Measurements from ENCODE around the gene IFT88. TPM values are rescaled to one million over a fixed set of nuclear protein-coding genes. Genes with fewer than 3 reads are reported as not detected.

IFT88 gene
- total RNA-seq, 2 donors from 2014 or later = 5.1 to 5.7 TPM

DNA sequence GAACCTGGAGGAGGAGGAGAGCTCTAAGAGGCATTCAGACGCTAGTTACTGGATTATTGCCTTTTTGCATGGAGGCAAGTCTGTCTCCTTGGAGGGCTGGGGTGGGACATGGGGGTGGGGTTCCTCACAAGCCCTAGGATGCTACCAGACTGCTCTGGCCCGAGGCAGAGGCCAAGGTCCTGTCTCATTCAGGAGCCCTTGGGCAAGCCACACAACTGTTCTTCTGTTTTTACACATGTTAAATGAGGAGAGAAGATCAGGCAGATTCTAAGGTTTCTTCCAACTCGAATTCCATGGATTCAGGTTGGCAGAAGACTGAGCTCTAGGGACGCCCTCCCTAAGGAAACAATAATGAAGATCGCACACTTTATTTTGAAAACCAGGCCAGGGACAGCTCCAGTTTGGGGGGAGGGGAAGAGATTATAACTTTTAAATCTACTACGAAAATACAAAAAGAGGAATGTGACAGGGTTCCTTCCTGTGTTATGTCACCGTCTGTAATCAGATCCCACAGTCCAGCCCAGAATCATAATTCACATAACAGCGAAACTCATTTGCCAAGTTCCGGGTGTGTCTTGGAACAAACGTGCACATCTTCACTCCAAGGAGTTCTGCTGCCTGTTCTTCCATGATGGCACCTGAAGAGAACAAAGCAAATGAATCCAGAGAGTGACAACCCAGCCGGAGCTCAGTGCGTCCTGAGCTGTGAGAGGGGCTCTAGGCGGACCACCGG, 161.8 kb downstream of the IFT88 start:
- Histone ChIP-seq H3K27ac (no peak overlapping the region), H3K4me3 (no peak overlapping the region), H3K27me3 (no peaks in the 10 kb centered on the region), H3K36me3 (peaks cover 12% of the 10 kb centered on the region), H3K4me1 (no peaks in the 10 kb centered on the region), H3K9me3 (no peaks in the 10 kb centered on the region)
- DNase-seq (ENCODE audit: low spot score) = no peak
- no peak for TF ChIP-seq CTCF (IDR thresholded peaks at IDR 0.05)

DNA sequence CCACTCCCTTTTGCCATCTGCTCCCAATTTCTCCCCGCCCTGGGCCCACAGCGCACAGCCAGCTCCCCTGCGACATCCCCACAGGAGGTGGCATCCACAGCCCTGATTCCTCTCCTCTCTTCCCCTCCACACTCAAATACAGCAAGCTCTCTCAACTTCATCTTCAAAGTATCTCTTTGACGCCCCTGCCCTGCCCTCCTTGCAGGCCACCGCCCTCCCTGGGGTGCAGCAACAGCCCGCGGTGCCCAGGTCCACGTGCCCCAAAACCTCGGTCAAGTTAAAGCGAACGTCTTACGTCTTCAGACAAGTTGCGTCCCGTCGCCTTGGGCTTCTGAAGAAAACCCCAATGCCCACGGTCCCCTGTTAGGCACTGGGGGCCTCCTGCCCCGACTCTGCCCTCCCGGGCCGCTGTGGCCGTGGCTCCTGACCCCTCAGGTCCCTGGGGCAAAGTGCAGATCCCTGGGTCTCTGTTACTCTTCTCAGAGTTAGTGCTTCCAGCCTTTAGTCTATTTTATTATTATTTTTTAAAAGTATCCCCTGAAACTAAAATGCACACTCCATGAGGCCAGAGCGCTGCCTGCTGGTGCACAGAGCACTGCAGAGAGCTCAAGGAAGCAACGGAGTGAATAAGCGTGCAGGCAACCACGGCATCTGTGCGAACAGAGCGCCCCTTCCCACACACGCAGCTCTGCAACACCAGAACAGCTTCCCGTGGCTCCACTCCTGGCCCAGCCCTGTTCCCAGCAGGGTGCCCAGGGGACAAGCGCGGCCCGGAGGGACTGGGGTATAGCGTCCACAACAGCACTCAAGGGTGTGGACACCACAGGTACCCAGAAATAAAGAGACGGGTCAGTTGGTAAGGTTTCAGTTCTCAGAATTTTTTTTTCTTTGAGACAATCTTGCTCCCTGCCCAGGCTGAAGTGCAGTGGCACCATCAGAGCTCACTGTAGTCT, 163.0 kb downstream of the IFT88 start:
- DNase-seq (ENCODE audit: low spot score) = no peak
- Histone ChIP-seq H3K9me3 (no peaks in the 10 kb centered on the region), H3K4me3 (no peak overlapping the region), H3K27me3 (no peaks in the 10 kb centered on the region), H3K27ac (no peak overlapping the region), H3K36me3 (peaks cover 12% of the 10 kb centered on the region), H3K4me1 (no peaks in the 10 kb centered on the region)
- TF ChIP-seq CTCF (IDR thresholded peaks at IDR 0.05) = no peak

- H3K27ac ChIP-seq = no peak overlapping the region
- no peaks in the 10 kb centered on the region for H3K27me3 ChIP-seq
- no peak for DNase-seq (ENCODE audit: low spot score)
- H3K4me1 ChIP-seq = no peaks in the 10 kb centered on the region
- H3K36me3 ChIP-seq = no peaks in the 10 kb centered on the region
- no peak overlapping the region for H3K4me3 ChIP-seq
- TF ChIP-seq CTCF (IDR thresholded peaks at IDR 0.05) = no peak
- no peaks in the 10 kb centered on the region for H3K9me3 ChIP-seq
These were observed 171.7 kb downstream of the IFT88 start for GRCh38 chr13:20738616-20739015.

DNA sequence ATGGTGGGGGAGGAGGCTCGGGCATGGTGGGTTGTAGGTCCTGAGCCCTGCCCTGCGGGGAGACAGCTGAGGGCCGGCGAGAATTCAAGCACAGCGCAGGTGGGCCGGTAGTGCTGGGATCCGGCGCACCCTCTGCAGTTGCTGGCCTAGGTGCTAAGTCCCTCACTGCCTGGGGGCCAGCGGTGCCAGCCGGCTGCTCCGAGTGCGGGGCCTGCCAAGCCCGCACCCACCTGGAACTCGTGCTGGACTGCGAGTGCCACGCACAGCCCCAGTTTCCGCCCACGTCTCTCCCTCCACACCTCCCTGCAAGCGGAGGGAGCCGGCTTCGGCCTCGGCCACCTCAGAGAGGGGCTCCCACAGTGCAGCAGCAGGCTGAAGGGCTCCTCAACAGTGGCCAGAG, 173.1 kb downstream of the IFT88 start:
- Histone ChIP-seq H3K27ac (no peak overlapping the region), H3K4me3 (no peak overlapping the region), H3K27me3 (no peaks in the 10 kb centered on the region), H3K9me3 (no peaks in the 10 kb centered on the region), H3K4me1 (no peaks in the 10 kb centered on the region), H3K36me3 (no peaks in the 10 kb centered on the region)
- no peak for DNase-seq (ENCODE audit: low spot score)
- no peak for TF ChIP-seq CTCF (IDR thresholded peaks at IDR 0.05)

Other genes with a start within 250 kb of the IFT88 start
- gene CRYL1, start 41.3 kb upstream of the IFT88 start, total RNA-seq = 10 to 100 TPM; 26.5 to 27.9 TPM
- gene IL17D, start 136.5 kb downstream of the IFT88 start, total RNA-seq = 1 to 10 TPM; 1.9 to 2.5 TPM
- 10 to 100 TPM; 11.1 to 12.5 TPM for gene EEF1AKMT1, start 206.8 kb downstream of the IFT88 start, total RNA-seq

All from right atrium auricular region (tissue), 2 donors.